HCT116 (cell line): Measurements from ENCODE around the gene MLPH.

Experiments
- CBX3 ChIP-seq: IDR thresholded peaks from 2 replicates; pipeline ENCODE4 v1.6.1; 2012; ENCODE audit warnings: low read depth
- EZH2 ChIP-seq: fragments of 200-600 bp; sonication (generic); IDR thresholded peaks from 2 replicates; pipeline ENCODE4 v1.6.1; 2017; ENCODE audit warnings: antibody characterized with exemption, mixed run types
- EZH2phosphoT487 ChIP-seq: fragments of 200-600 bp; IDR thresholded peaks from 2 replicates; pipeline ENCODE4 v1.6.1; 2018; ENCODE audit warnings: antibody characterized with exemption, borderline replicate concordance
- POLR2A ChIP-seq: IDR thresholded peaks from 2 replicates; pipeline ENCODE4 v1.7.0; 2011; ENCODE audit warnings: borderline replicate concordance; ENCODE audit not compliant: insufficient read depth, insufficient read length; ENCODE audit errors: extremely low read depth
- POLR2AphosphoS5 ChIP-seq: IDR thresholded peaks from 2 replicates; pipeline ENCODE4 v1.6.1; 2011; ENCODE audit warnings: mild to moderate bottlenecking, low read depth, low read length, moderate library complexity
- SIN3A ChIP-seq: IDR thresholded peaks from 2 replicates; pipeline ENCODE4 v1.6.1; 2012; ENCODE audit warnings: low read depth
- YY1 ChIP-seq: IDR thresholded peaks from 2 replicates; pipeline ENCODE4 v1.6.1; 2011; ENCODE audit warnings: low read length, low read depth, moderate library complexity, mild to moderate bottlenecking; ENCODE audit not compliant: insufficient replicate concordance; ENCODE audit errors: extremely low read depth
- TF ChIP-seq, protein P1 (sequence below): IDR thresholded peaks from 2 replicates; pipeline ENCODE4 v1.6.1; 2012
- TF ChIP-seq, protein P2 (sequence below), 3 experiments: fragments of 200-600 bp in 1 of 3; sonication (generic) in 1 of 3; IDR thresholded peaks in 2 of 3; conservative IDR thresholded peaks in 1 of 3; 2 replicates each; pipeline ENCODE4 v1.5.1; 2012 to 2017; ENCODE audit warnings: low read depth in 2 of 3, low read length in 2 of 3, antibody characterized with exemption in 1 of 3, borderline replicate concordance in 1 of 3, control low read depth in 1 of 3, mild to moderate bottlenecking in 1 of 3, mixed read lengths in 1 of 3, mixed run types in 1 of 3, moderate library complexity in 1 of 3; ENCODE audit not compliant: insufficient read depth in 1 of 3

DNA sequence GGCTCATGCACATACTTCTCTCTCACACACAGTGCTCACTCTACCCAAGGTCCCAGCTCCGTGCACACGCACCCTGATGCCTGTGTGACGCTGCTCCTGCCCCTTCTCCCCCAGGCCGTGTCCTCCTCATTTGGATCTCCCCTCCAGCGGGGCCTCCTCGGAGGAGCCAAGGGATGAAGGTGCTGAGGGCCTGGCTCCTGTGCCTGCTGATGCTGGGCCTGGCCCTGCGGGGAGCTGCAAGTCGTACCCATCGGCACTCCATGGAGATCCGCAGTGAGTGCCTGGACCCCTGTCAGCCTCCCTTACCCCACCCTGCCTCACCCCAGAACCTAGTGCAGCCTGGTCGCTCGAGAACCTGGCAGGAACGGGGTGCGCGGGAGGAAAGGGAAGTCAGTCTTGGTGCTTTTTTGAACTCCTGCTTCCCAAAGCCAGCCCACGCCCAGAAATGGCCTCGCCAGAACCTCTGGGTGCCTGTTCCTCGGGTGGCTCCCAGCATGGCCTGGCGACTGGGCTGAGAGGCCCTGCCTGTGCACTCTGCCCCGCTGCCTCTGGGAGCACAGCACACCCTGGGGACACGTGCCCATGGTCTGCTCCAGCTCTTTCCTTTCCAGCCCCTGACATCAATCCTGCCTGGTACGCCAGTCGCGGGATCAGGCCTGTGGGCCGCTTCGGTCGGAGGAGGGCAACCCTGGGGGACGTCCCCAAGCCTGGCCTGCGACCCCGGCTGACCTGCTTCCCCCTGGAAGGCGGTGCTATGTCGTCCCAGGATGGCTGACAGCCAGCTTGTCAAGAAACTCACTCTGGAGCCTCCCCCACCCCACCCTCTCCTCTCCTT is 79.6 kb downstream of the MLPH start, which contains the start of gene PRLH:
- TF ChIP-seq, protein P1, sequence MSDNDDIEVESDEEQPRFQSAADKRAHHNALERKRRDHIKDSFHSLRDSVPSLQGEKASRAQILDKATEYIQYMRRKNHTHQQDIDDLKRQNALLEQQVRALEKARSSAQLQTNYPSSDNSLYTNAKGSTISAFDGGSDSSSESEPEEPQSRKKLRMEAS: no peak
- TF ChIP-seq POLR2AphosphoS5 (no peak), YY1 (no peak), EZH2 (no peak), EZH2phosphoT487 (no peak), SIN3A (no peak), POLR2A (no peak), CBX3 (no peak)
- TF ChIP-seq, protein P2, sequence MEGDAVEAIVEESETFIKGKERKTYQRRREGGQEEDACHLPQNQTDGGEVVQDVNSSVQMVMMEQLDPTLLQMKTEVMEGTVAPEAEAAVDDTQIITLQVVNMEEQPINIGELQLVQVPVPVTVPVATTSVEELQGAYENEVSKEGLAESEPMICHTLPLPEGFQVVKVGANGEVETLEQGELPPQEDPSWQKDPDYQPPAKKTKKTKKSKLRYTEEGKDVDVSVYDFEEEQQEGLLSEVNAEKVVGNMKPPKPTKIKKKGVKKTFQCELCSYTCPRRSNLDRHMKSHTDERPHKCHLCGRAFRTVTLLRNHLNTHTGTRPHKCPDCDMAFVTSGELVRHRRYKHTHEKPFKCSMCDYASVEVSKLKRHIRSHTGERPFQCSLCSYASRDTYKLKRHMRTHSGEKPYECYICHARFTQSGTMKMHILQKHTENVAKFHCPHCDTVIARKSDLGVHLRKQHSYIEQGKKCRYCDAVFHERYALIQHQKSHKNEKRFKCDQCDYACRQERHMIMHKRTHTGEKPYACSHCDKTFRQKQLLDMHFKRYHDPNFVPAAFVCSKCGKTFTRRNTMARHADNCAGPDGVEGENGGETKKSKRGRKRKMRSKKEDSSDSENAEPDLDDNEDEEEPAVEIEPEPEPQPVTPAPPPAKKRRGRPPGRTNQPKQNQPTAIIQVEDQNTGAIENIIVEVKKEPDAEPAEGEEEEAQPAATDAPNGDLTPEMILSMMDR (IDR thresholded peaks at IDR 0.05 in 2 of 3, conservative IDR thresholded peaks at IDR 0.05 in 1 of 3; ENCODE audit: borderline replicate concordance in 1 of 3, insufficient read depth in 1 of 3, low read depth in 2 of 3, low read length in 2 of 3): no peak
